Activated T-cell treated with anti-CD3 and anti-CD28 coated beads for 1 hour (primary cell): Measurements from ENCODE around the gene ACSF3.

Experiments used
- DNase-seq: peaks from one replicate; pipeline ENCODE4 v3.0.0-alpha.2; 2020; ENCODE audit warnings: low read depth

The ACSF3 gene

GRCh38 chr16:89131783-89132182, 38.1 kb downstream of the ACSF3 start:
- no peak for DNase-seq

- no peak for DNase-seq
Observed at GRCh38 chr16:89132194-89133005, 38.7 kb downstream of the ACSF3 start.

- DNase-seq: no peak
Observed at GRCh38 chr16:89133457-89134127, 39.9 kb downstream of the ACSF3 start.

- no peak for DNase-seq
Observed at GRCh38 chr16:89134269-89134668, 40.6 kb downstream of the ACSF3 start.

GRCh38 chr16:89135166-89135565, 41.5 kb downstream of the ACSF3 start:
- DNase-seq: no peak

GRCh38 chr16:89135971-89136765, 42.5 kb downstream of the ACSF3 start:
- DNase-seq: no peak

GRCh38 chr16:89136931-89137330, 43.3 kb downstream of the ACSF3 start:
- no peak for DNase-seq

GRCh38 chr16:89137666-89138512, 44.2 kb downstream of the ACSF3 start:
- no peak for DNase-seq

- DNase-seq: no peak
Observed at GRCh38 chr16:89138513-89138795, 44.8 kb downstream of the ACSF3 start.

- DNase-seq: no peak
Observed at GRCh38 chr16:89138843-89139520, 45.3 kb downstream of the ACSF3 start.

GRCh38 chr16:89139907-89140361, 46.3 kb downstream of the ACSF3 start:
- DNase-seq: no peak

GRCh38 chr16:89140401-89140800, 46.7 kb downstream of the ACSF3 start:
- no peak for DNase-seq

- no peak for DNase-seq
Observed at GRCh38 chr16:89140981-89141883, 47.6 kb downstream of the ACSF3 start.

GRCh38 chr16:89141884-89142267, 48.2 kb downstream of the ACSF3 start:
- no peak for DNase-seq

GRCh38 chr16:89142474-89143195, 49.0 kb downstream of the ACSF3 start:
- no peak for DNase-seq

GRCh38 chr16:89143201-89143741, 49.6 kb downstream of the ACSF3 start:
- no peak for DNase-seq

GRCh38 chr16:89143911-89144675, 50.4 kb downstream of the ACSF3 start:
- no peak for DNase-seq

- DNase-seq: no peak
Observed at GRCh38 chr16:89144681-89145080, 51.0 kb downstream of the ACSF3 start.
